Fibroblast of the aortic adventitia (primary cell): ENCODE results near the gene POLA1. TPM values are rescaled to one million over a fixed set of nuclear protein-coding genes. Genes with fewer than 3 reads are reported as not detected.

Source experiments
- DNase-seq: peaks from one replicate; pipeline ENCODE4 v3.0.0-alpha.2; 2010; ENCODE audit warnings: low read depth
- H3K4me3 ChIP-seq: 2 replicates; pipeline ENCODE4 v1.5.1; 2011; ENCODE audit warnings: low read depth, mild to moderate bottlenecking, control low read depth, low read length, moderate library complexity
- total RNA-seq: library from RNA; depleted of rRNA; stranded (reverse); fragments of >200 nt; gene quantifications from 2 replicates; pipeline ENCODE4 v1.2.3, GENCODE V29; 2012; ENCODE audit warnings: low replicate concordance
- TF ChIP-seq, protein P1 (sequence below): IDR thresholded peaks from 2 replicates; pipeline ENCODE4 v1.5.1; 2011; ENCODE audit warnings: mild to moderate bottlenecking, low read length, control low read depth, inconsistent platforms; ENCODE audit not compliant: insufficient read depth

Gene POLA1
- total RNA-seq, 1 donor: 24.9 TPM

DNA sequence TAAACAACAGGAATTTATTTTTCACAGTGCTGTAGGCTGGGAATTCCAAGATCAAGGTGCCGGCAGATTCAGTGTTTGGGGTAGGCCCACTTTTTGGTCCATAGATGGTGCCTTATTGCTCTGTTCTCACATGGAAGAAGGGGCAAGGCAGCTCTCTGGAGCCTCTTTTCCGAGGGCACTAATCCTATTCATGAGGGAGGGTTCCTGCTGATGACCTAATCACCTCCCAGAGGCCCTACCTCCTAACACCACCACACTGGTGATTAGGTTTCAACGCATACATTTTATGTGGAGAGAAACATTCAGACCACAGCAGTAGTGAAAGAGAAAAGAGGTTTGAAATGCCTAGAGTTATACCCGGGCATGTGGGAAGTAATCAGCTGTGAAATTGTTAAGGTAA lies 1.4 kb upstream of the POLA1 start:
- DNase-seq: no peak
- H3K4me3 ChIP-seq: no peak overlapping the region
- TF ChIP-seq, protein P1, sequence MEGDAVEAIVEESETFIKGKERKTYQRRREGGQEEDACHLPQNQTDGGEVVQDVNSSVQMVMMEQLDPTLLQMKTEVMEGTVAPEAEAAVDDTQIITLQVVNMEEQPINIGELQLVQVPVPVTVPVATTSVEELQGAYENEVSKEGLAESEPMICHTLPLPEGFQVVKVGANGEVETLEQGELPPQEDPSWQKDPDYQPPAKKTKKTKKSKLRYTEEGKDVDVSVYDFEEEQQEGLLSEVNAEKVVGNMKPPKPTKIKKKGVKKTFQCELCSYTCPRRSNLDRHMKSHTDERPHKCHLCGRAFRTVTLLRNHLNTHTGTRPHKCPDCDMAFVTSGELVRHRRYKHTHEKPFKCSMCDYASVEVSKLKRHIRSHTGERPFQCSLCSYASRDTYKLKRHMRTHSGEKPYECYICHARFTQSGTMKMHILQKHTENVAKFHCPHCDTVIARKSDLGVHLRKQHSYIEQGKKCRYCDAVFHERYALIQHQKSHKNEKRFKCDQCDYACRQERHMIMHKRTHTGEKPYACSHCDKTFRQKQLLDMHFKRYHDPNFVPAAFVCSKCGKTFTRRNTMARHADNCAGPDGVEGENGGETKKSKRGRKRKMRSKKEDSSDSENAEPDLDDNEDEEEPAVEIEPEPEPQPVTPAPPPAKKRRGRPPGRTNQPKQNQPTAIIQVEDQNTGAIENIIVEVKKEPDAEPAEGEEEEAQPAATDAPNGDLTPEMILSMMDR: no peak

DNA sequence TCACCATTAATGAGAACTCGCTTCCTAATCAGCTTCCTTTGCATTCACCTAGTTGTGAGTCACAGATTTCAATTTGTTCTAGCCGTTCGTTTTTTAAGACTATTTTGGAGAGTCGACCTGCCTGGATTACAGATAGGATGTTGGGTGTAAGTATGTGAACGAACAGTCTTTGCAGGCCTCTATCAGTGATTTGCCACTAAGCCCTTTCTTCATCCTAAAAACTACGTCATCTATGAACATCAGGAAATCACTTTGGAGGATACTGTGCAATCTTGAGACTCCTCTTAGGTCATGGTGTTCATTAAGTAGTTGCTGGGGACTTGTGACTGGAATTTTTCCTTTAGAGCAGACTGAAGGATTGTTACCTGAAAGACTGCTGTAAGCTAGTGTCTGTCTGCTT lies 1.1 kb downstream of the POLA1 start:
- H3K4me3 ChIP-seq: peak overlapping the region; percentile 74
- peak; percentile 4 for DNase-seq
- TF ChIP-seq, protein P1: no peak

DNA sequence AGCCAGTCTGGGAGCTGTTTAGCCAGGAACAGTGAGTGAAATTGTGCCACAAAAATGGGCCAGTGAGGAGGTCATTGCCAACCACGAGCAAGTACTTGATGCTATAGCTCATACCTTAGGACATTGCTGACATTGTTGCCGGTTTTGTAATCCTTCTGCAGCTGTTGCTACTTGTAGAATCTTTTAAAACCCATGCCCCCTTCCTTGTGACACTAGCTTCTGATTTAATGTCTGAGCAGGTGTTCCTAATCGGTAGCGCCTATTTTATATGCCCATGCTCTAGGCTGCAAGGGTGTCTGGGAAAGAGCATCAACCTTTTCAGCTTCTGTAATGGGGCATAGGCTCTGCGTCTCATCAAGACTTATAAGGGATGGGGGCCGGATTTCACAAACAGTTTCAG lies 2.6 kb downstream of the POLA1 start:
- DNase-seq: no peak
- TF ChIP-seq, protein P1: no peak
- no peak overlapping the region for H3K4me3 ChIP-seq

DNA sequence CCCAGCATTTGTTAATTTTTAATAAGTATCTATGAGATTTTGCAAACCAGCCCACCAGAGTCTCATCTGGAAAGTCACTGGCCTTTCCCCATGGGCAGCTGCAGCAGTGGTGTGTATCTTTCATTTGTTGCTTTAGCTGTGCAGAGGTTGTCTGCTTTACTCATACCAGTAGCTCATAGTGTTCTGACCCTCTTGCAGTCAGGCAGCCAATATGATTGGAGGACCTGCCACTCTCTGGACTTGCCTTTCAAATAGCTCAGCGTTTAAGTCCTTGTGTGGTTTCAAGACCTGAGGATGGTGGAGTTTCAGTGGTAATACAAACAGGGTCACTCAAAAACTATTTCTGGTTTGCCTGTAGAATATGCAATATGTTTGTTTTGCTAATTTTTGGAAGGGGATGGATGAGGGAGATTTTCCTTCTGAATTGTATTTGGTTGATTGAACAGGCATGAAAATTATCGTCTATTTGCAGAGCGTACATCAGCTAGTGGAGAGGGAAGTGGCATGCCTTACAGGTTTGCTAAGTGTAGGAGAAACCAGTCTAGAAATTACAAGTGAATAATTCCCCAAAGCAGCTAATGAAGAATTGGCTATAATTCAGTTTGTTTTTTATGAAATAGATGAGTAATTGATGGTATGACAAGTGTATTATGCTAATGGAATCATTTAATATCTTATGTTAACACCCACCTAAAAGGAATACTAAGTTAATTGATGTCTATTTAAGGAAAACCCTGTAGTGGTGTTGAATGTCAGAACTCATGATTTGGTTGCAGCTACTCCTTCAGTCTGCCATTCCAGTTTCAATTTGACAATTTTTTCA lies 8.9 kb downstream of the POLA1 start:
- DNase-seq: no peak
- no peak overlapping the region for H3K4me3 ChIP-seq
- TF ChIP-seq, protein P1: no peak

DNA sequence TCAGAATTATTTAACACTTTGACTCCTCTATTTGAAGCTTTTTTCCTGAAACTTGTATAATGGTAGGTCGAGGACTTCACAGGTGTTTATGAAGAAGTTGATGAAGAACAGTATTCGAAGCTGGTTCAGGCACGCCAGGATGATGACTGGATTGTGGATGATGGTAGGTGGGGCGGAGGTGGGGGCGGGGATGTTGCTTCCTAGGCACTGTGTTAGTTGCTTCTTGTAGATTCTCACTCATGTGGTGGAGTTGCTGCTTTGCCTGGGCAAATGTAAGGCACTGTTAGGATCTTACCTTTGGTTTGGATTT lies 9.4 kb downstream of the POLA1 start:
- TF ChIP-seq, protein P1: no peak
- no peak overlapping the region for H3K4me3 ChIP-seq
- no peak for DNase-seq

DNA sequence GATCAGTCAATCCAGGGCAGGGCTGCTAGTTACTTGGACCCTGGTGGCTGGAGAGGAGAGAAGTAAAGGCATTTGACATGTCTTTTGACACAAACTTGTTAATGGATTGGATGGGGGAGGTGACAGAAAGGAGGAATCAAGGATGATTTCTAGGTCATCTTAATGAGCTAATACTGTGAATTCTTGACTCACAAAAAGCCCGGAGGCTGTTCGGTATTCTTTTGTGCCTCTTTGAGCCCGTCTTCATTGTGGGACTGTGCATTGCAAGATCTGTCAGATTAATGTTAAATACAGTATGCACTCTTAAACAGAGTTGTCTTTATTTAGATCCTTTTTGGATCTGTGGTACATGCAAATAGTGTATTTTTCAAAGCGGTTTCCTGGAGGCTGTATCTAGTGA lies 25.1 kb downstream of the POLA1 start:
- TF ChIP-seq, protein P1: no peak
- H3K4me3 ChIP-seq: no peak overlapping the region
- no peak for DNase-seq

DNA sequence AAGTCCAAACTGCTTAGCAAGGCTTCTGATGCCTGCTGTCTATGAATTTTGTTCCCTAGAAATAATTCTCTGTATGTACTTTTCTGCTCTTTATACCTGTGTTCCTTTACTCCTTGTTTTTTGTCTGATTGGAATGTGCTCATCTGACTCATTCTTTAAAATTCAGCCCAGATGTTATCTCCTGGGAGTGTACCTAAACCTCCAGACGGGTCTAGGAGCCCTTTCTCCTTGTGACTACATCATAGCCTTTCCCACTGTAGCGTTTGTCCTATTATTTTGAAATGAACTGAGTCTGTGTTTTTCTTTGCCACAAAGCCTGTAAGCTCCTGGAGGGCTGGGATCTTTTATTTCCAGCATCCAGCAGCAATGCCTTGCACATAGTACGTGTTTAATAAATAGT lies 26.3 kb downstream of the POLA1 start:
- TF ChIP-seq, protein P1: no peak

More for the DNA sequence above, 26.3 kb downstream of the POLA1 start:
- DNase-seq: no peak
- no peak overlapping the region for H3K4me3 ChIP-seq
